Breast epithelium (tissue), 3 donors: ENCODE results near the gene SAMD11.

Source experiments
- POLR2A ChIP-seq: fragments of 450-650 bp; IDR thresholded peaks from one replicate; pipeline ENCODE4 v1.6.1; 2016; ENCODE audit warnings: antibody characterized with exemption, mild to moderate bottlenecking, moderate library complexity
- POLR2AphosphoS5 ChIP-seq, 3 donors: sonication (generic); formaldehyde crosslinking; IDR thresholded peaks; one replicate each; pipeline ENCODE4 v1.6.1; 2017; ENCODE audit warnings: antibody characterized with exemption in 3 of 3
- TF ChIP-seq, protein P1 (sequence below), 3 donors: fragments of 450-650 bp; IDR thresholded peaks; one replicate each; pipeline ENCODE4 v1.5.1; 2016 to 2017; ENCODE audit warnings: antibody characterized with exemption in 3 of 3, mild to moderate bottlenecking in 3 of 3, moderate library complexity in 3 of 3

- TF ChIP-seq, protein P1, sequence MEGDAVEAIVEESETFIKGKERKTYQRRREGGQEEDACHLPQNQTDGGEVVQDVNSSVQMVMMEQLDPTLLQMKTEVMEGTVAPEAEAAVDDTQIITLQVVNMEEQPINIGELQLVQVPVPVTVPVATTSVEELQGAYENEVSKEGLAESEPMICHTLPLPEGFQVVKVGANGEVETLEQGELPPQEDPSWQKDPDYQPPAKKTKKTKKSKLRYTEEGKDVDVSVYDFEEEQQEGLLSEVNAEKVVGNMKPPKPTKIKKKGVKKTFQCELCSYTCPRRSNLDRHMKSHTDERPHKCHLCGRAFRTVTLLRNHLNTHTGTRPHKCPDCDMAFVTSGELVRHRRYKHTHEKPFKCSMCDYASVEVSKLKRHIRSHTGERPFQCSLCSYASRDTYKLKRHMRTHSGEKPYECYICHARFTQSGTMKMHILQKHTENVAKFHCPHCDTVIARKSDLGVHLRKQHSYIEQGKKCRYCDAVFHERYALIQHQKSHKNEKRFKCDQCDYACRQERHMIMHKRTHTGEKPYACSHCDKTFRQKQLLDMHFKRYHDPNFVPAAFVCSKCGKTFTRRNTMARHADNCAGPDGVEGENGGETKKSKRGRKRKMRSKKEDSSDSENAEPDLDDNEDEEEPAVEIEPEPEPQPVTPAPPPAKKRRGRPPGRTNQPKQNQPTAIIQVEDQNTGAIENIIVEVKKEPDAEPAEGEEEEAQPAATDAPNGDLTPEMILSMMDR (IDR thresholded peaks at IDR 0.05), result no peak
- TF ChIP-seq POLR2AphosphoS5 (IDR thresholded peaks at IDR 0.05), result no peak
- TF ChIP-seq POLR2A, result no peak
These were observed 23.9 kb upstream of the SAMD11 start for GRCh38 chr1:899636-900317.
